GM23338 (cell line): ENCODE data around the gene NPSR1. TPM values are rescaled to one million over a fixed set of nuclear protein-coding genes. Genes with fewer than 3 reads are reported as not detected.

Experiments used
- ATAC-seq: fragments of 200-7000 bp; cut with Tn5 transposase; 3 replicates; pipeline ENCODE4 v1.9.1; 2020
- DNase-seq: peaks from one replicate; pipeline ENCODE4 v3.0.0-alpha.2; 2015; ENCODE audit warnings: low spot score
- H2AFZ ChIP-seq: fragments of 200-600 bp; sonication (generic); 2 replicates; pipeline ENCODE4 v1.8.0; 2016; ENCODE audit warnings: antibody characterized with exemption, mild to moderate bottlenecking, moderate library complexity
- H3F3A ChIP-seq: fragments of 200-600 bp; sonication (generic); replicated peaks from 2 replicates; pipeline ENCODE4 v1.8.0; 2017; ENCODE audit warnings: antibody characterized with exemption, mixed run types, low read depth
- H3K27ac ChIP-seq: fragments of 200-600 bp; sonication (generic); 2 replicates; pipeline ENCODE4 v1.6.1; 2016; ENCODE audit warnings: low read depth
- H3K27me3 ChIP-seq: fragments of 200-600 bp; sonication (generic); 2 replicates; pipeline ENCODE4 v1.8.0; 2016; ENCODE audit warnings: mild to moderate bottlenecking, mixed run types, moderate library complexity; ENCODE audit not compliant: insufficient read depth
- H3K36me3 ChIP-seq: fragments of 200-600 bp; sonication (generic); 2 replicates; pipeline ENCODE4 v1.8.0; 2016; ENCODE audit warnings: mild to moderate bottlenecking; ENCODE audit not compliant: insufficient read depth
- H3K4me1 ChIP-seq: fragments of 200-600 bp; sonication (generic); 2 replicates; pipeline ENCODE4 v1.8.0; 2016; ENCODE audit warnings: mild to moderate bottlenecking, moderate library complexity; ENCODE audit not compliant: insufficient read depth
- H3K4me2 ChIP-seq: fragments of 200-600 bp; sonication (generic); 2 replicates; pipeline ENCODE4 v1.7.1; 2017; ENCODE audit warnings: mixed run types
- H3K4me3 ChIP-seq: fragments of 200-600 bp; sonication (generic); 2 replicates; pipeline ENCODE4 v1.6.1; 2016; ENCODE audit warnings: mixed run types
- H3K79me2 ChIP-seq: fragments of 200-600 bp; sonication (generic); replicated peaks from 2 replicates; pipeline ENCODE4 v1.8.0; 2017; ENCODE audit warnings: mild to moderate bottlenecking; ENCODE audit not compliant: insufficient read depth
- H3K9me2 ChIP-seq: fragments of 200-600 bp; sonication (generic); 2 replicates; pipeline ENCODE4 v1.8.0; 2017; ENCODE audit not compliant: insufficient read depth
- H4K20me1 ChIP-seq: fragments of 200-600 bp; sonication (generic); replicated peaks from 2 replicates; pipeline ENCODE4 v1.8.0; 2017; ENCODE audit warnings: mild to moderate bottlenecking; ENCODE audit not compliant: insufficient read depth
- H3K27ac Mint-ChIP-seq: 2 replicates; pipeline ENCODE4 v1.8.0; 2020; ENCODE audit warnings: inconsistent platforms, mild to moderate bottlenecking, moderate library complexity, mixed read lengths
- H3K27me3 Mint-ChIP-seq: 3 replicates; pipeline ENCODE4 v1.8.0; 2022; ENCODE audit warnings: low read depth, mild to moderate bottlenecking, moderate library complexity, mixed read lengths, inconsistent platforms; ENCODE audit not compliant: insufficient read depth, poor library complexity
- H3K36me3 Mint-ChIP-seq: 3 replicates; pipeline ENCODE4 v1.8.0; 2021; ENCODE audit warnings: low read depth, mild to moderate bottlenecking, inconsistent platforms, moderate library complexity, mixed read lengths
- H3K4me1 Mint-ChIP-seq: 3 replicates; pipeline ENCODE4 v1.8.0; 2020; ENCODE audit warnings: mild to moderate bottlenecking, inconsistent platforms, mixed read lengths
- H3K4me3 Mint-ChIP-seq: 3 replicates; pipeline ENCODE4 v1.8.0; 2021; ENCODE audit warnings: moderate library complexity, mild to moderate bottlenecking, inconsistent platforms, mixed read lengths
- H3K9me3 Mint-ChIP-seq: 3 replicates; pipeline ENCODE4 v1.8.0; 2020; ENCODE audit warnings: moderate library complexity, mild to moderate bottlenecking, inconsistent platforms, mixed read lengths
- ETS1 ChIP-seq: IDR thresholded peaks from 2 replicates; pipeline ENCODE4 v1.6.1; 2016; ENCODE audit warnings: antibody characterized with exemption
- EZH2 ChIP-seq: fragments of 200-600 bp; sonication (generic); IDR thresholded peaks from one replicate; pipeline ENCODE4 v1.8.0; 2017; ENCODE audit warnings: antibody characterized with exemption, mild to moderate bottlenecking, low read depth; ENCODE audit not compliant: unreplicated experiment
- EZH2phosphoT487 ChIP-seq: fragments of 200-600 bp; sonication (generic); IDR thresholded peaks from one replicate; pipeline ENCODE4 v1.8.1; 2018; ENCODE audit warnings: antibody characterized with exemption; ENCODE audit not compliant: unreplicated experiment
- JUNB ChIP-seq: IDR thresholded peaks from one replicate; pipeline ENCODE4 v1.6.1; 2016; ENCODE audit warnings: antibody characterized with exemption; ENCODE audit not compliant: unreplicated experiment
- NANOG ChIP-seq: IDR thresholded peaks from 2 replicates; pipeline ENCODE4 v1.6.1; 2016; ENCODE audit warnings: antibody characterized with exemption, borderline replicate concordance
- POLR2AphosphoS5 ChIP-seq: IDR thresholded peaks from 2 replicates; pipeline ENCODE4 v1.6.1; 2016; ENCODE audit warnings: antibody characterized with exemption, low read depth
- STAT1 ChIP-seq: IDR thresholded peaks from one replicate; pipeline ENCODE4 v1.6.1; 2016; ENCODE audit warnings: antibody characterized with exemption; ENCODE audit not compliant: unreplicated experiment
- ZNF114 ChIP-seq: fragments of 250-450 bp; sonication (Bioruptor Pico); IDR thresholded peaks from 2 replicates; pipeline ENCODE4 v1.5.0; 2020; ENCODE audit warnings: mild to moderate bottlenecking, moderate library complexity
- polyA plus RNA-seq: library from polyadenylated mRNA; unstranded; fragments of >200 nt; fragmentation: Nextera tagmentation; extraction: Ambion mirVana; gene quantifications from 2 replicates; pipeline ENCODE4 v1.2.1, GENCODE V29; 2016
- total RNA-seq: library from RNA; depleted of rRNA; stranded (reverse); fragments of >200 nt; shearing (Covaris generic); gene quantifications from 2 replicates; pipeline ENCODE4 v1.2.3, GENCODE V29; 2014
- TF ChIP-seq, protein P1 (sequence below), 2 experiments: fragments of 200-600 bp in 1 of 2; sonication (generic) in 1 of 2; conservative IDR thresholded peaks; 2 replicates each; pipeline versions ENCODE4 v1.5.1 to v1.6.1; 2016 to 2017; ENCODE audit warnings: antibody characterized with exemption in 2 of 2, low read depth in 2 of 2, mild to moderate bottlenecking in 2 of 2, moderate library complexity in 1 of 2
- TF ChIP-seq, protein P2 (sequence below): IDR thresholded peaks from one replicate; pipeline ENCODE4 v1.6.1; 2018; ENCODE audit warnings: antibody characterized with exemption; ENCODE audit not compliant: unreplicated experiment

Gene NPSR1
- total and polyA plus RNA-seq, 2 experiments from 2014 or later, result not detected

DNA sequence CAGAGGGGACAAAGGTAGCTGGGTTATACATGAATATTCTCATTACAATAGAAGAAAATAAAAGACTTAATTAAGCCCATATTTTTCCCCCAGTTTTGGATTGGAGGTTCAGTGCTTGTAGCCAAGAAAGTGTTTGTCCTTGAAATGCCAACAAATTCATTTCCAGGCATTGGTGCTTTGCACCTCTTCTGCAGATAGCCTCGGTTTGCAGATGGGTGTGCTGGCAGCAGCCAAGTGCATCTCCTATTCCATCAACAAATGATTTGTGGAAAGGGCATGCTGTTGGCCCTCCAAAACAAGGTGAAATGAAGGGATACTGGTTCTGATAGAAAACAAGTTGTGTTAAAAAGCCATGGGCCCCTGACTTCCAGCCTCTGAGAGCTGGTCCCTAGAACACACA is 192.0 kb downstream of the NPSR1 start:
- Mint-ChIP-seq H3K4me3 (no peak overlapping the region), H3K4me1 (peaks cover 19% of the 10 kb centered on the region), H3K36me3 (no peaks in the 10 kb centered on the region; the same call in 2 of the 3 replicates), H3K27me3 (no peaks in the 10 kb centered on the region), H3K27ac (no peak overlapping the region), H3K9me3 (no peaks in the 10 kb centered on the region)
- no peak overlapping the region for H2AFZ ChIP-seq
- H3K27me3 ChIP-seq, result no peaks in the 10 kb centered on the region
- H3K27ac ChIP-seq, result no peak overlapping the region
- no peaks in the 10 kb centered on the region for H3K36me3 ChIP-seq
- H3K9me2 ChIP-seq, result peaks cover 8% of the 10 kb centered on the region
- H3K4me3 ChIP-seq, result no peak overlapping the region
- ATAC-seq, result no peak
- H3K79me2 ChIP-seq, result no peaks in the 10 kb centered on the region
- no peak for DNase-seq
- H3K4me1 ChIP-seq, result no peaks in the 10 kb centered on the region
- no peaks in the 10 kb centered on the region for H4K20me1 ChIP-seq
- H3F3A ChIP-seq, result no peaks in the 10 kb centered on the region
- no peak for TF ChIP-seq ETS1
- H3K4me2 ChIP-seq, result no peak overlapping the region

DNA sequence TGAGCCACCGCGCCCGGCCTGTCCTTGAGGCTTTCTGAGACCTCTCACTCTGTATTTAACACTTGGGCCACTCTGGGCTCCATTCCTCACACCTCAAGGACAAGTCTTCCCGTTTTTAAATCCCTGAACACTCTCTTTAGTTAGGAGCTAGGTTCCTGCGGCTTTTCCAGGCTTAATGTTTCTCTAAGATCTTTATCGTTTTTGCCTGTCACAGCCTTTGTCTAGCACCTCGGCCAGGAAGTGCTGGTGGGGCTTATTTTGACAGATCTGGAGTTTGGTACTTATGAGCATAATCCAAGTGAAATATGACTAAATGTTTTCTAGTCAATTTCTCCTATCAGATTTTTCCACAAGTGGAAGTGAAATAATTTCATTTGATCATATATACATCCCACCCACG is 192.7 kb downstream of the NPSR1 start:
- ATAC-seq, result no peak
- TF ChIP-seq ZNF114 (CRISPR knock-in tag), result no peak
- no peak for TF ChIP-seq EZH2
- TF ChIP-seq POLR2AphosphoS5, result no peak
- TF ChIP-seq ETS1, result no peak
- TF ChIP-seq NANOG, result no peak
- no peak for TF ChIP-seq JUNB
- no peak for TF ChIP-seq STAT1
- TF ChIP-seq, protein P1, sequence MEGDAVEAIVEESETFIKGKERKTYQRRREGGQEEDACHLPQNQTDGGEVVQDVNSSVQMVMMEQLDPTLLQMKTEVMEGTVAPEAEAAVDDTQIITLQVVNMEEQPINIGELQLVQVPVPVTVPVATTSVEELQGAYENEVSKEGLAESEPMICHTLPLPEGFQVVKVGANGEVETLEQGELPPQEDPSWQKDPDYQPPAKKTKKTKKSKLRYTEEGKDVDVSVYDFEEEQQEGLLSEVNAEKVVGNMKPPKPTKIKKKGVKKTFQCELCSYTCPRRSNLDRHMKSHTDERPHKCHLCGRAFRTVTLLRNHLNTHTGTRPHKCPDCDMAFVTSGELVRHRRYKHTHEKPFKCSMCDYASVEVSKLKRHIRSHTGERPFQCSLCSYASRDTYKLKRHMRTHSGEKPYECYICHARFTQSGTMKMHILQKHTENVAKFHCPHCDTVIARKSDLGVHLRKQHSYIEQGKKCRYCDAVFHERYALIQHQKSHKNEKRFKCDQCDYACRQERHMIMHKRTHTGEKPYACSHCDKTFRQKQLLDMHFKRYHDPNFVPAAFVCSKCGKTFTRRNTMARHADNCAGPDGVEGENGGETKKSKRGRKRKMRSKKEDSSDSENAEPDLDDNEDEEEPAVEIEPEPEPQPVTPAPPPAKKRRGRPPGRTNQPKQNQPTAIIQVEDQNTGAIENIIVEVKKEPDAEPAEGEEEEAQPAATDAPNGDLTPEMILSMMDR (conservative IDR thresholded peaks at IDR 0.05; ENCODE audit: low read depth in 2 of 2), result no peak
- no peak for TF ChIP-seq EZH2phosphoT487
- TF ChIP-seq, protein P2, sequence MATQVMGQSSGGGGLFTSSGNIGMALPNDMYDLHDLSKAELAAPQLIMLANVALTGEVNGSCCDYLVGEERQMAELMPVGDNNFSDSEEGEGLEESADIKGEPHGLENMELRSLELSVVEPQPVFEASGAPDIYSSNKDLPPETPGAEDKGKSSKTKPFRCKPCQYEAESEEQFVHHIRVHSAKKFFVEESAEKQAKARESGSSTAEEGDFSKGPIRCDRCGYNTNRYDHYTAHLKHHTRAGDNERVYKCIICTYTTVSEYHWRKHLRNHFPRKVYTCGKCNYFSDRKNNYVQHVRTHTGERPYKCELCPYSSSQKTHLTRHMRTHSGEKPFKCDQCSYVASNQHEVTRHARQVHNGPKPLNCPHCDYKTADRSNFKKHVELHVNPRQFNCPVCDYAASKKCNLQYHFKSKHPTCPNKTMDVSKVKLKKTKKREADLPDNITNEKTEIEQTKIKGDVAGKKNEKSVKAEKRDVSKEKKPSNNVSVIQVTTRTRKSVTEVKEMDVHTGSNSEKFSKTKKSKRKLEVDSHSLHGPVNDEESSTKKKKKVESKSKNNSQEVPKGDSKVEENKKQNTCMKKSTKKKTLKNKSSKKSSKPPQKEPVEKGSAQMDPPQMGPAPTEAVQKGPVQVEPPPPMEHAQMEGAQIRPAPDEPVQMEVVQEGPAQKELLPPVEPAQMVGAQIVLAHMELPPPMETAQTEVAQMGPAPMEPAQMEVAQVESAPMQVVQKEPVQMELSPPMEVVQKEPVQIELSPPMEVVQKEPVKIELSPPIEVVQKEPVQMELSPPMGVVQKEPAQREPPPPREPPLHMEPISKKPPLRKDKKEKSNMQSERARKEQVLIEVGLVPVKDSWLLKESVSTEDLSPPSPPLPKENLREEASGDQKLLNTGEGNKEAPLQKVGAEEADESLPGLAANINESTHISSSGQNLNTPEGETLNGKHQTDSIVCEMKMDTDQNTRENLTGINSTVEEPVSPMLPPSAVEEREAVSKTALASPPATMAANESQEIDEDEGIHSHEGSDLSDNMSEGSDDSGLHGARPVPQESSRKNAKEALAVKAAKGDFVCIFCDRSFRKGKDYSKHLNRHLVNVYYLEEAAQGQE, result no peak

More for the DNA sequence above, 192.7 kb downstream of the NPSR1 start:
- Mint-ChIP-seq H3K27ac (no peak overlapping the region), H3K4me3 (no peak overlapping the region), H3K4me1 (peaks cover 14% of the 10 kb centered on the region; the same call in 2 of the 3 replicates), H3K27me3 (no peaks in the 10 kb centered on the region), H3K9me3 (no peaks in the 10 kb centered on the region), H3K36me3 (no peaks in the 10 kb centered on the region; the same call in 2 of the 3 replicates)
- no peak overlapping the region for H3K4me2 ChIP-seq
- H3K4me3 ChIP-seq, result no peak overlapping the region
- no peaks in the 10 kb centered on the region for H3F3A ChIP-seq
- no peaks in the 10 kb centered on the region for H3K4me1 ChIP-seq
- H3K9me2 ChIP-seq, result peaks cover 8% of the 10 kb centered on the region
- H2AFZ ChIP-seq, result no peak overlapping the region
- H3K79me2 ChIP-seq, result no peaks in the 10 kb centered on the region
- DNase-seq, result no peak
- H3K27me3 ChIP-seq, result no peaks in the 10 kb centered on the region
- H3K27ac ChIP-seq, result no peak overlapping the region
- H4K20me1 ChIP-seq, result no peaks in the 10 kb centered on the region
- H3K36me3 ChIP-seq, result no peaks in the 10 kb centered on the region
